KMS-11 (cell line): ENCODE data around the gene ZFR2.
"Not testable (repeated sequence)": the region's sequence is repeated elsewhere in the genome, so short reads cannot be mapped to it uniquely, and the experiment has no call there.

Experiments used
- H2AFZ ChIP-seq: fragments of 200-600 bp; sonication (generic); 2 replicates; pipeline ENCODE4 v1.6.1; 2016; ENCODE audit warnings: antibody characterized with exemption, mixed run types, low read depth
- H3K27ac ChIP-seq: fragments of 200-600 bp; sonication (generic); 2 replicates; pipeline ENCODE4 v1.6.1; 2016; ENCODE audit warnings: mild to moderate bottlenecking, mixed run types
- H3K27me3 ChIP-seq: fragments of 200-600 bp; sonication (generic); 2 replicates; pipeline ENCODE4 v1.6.1; 2017; ENCODE audit warnings: mild to moderate bottlenecking, low read depth, mixed run types, moderate library complexity; ENCODE audit not compliant: insufficient read depth
- H3K36me3 ChIP-seq: fragments of 200-600 bp; sonication (generic); 2 replicates; pipeline ENCODE4 v1.6.1; 2017; ENCODE audit warnings: mild to moderate bottlenecking, mixed run types; ENCODE audit not compliant: insufficient read depth
- H3K4me1 ChIP-seq: fragments of 200-600 bp; sonication (generic); 2 replicates; pipeline ENCODE4 v1.6.1; 2016; ENCODE audit warnings: mild to moderate bottlenecking, low read depth, mixed run types; ENCODE audit not compliant: poor library complexity, severe bottlenecking
- H3K4me2 ChIP-seq: fragments of 200-600 bp; sonication (generic); 2 replicates; pipeline ENCODE4 v1.7.0; 2016; ENCODE audit warnings: mild to moderate bottlenecking, mixed run types
- H3K4me3 ChIP-seq: fragments of 200-600 bp; sonication (generic); IDR thresholded peaks from 2 replicates; pipeline ENCODE4 v1.6.1; 2017; ENCODE audit warnings: low read depth, low read length, mixed read lengths; ENCODE audit not compliant: insufficient read depth
- H3K79me2 ChIP-seq: fragments of 200-600 bp; sonication (generic); 2 replicates; pipeline ENCODE4 v1.6.1; 2016; ENCODE audit warnings: low read depth, mixed run types; ENCODE audit not compliant: insufficient read depth
- H3K9ac ChIP-seq: fragments of 200-600 bp; sonication (generic); 2 replicates; pipeline ENCODE4 v1.6.1; 2016; ENCODE audit warnings: mild to moderate bottlenecking, mixed run types
- H4K20me1 ChIP-seq: fragments of 200-600 bp; sonication (generic); 2 replicates; pipeline ENCODE4 v1.6.1; 2016; ENCODE audit warnings: mild to moderate bottlenecking, mixed run types; ENCODE audit not compliant: insufficient read depth
- CTCF ChIP-seq: fragments of 200-600 bp; sonication (generic); conservative IDR thresholded peaks from 2 replicates; pipeline ENCODE4 v1.6.1; 2017; ENCODE audit warnings: low read depth, mild to moderate bottlenecking, antibody characterized with exemption, low read length, moderate library complexity, mixed read lengths

Gene ZFR2

DNA sequence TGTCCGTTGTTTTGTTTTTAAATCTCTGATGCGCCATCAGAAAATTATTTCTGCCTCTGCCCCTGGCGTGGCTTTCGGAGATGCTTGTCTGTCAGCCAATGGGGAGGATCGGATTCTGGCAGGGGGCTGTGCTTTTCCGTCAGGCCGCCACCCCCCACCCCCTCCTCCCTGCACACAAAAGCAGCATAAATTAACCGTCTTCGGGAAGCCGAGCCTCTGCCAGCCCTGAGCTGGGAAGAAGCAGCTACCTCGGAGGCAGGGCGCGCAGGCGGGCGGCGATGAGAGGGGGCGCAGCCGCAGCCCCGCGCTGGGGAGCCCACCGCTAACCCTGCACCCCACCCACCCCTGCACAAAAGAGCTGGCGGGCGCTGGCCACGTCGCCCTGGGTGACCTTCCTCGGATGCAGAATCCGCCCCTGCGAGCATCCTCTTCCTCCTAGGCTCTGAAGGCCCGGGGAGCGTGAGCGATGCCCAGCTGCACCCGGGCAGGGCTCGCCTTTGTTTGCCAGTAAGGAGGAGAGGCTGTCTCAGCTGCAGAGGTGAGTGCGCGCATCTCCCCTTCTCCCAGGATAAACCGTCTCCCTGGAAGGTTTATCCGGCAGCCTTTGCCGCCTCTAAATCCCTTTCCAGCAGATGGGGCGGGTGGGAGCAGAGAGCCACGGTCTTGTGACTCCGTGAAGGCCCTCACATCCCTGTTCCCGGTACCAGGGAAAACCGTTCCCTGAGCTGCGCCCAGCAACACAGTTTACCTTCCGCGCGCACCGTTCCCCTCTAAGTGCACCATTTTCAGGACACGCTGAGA lies 11.8 kb upstream of the ZFR2 start, which contains the start of gene ATCAY:
ATCAY (plus strand) TSS at position 215 of the 801 bp plus-strand sequence. CDS start 5,083 bp downstream, outside the sequence.
- no peak within 1 kb of the TSS for H3K4me2 ChIP-seq
- TF ChIP-seq CTCF = no peak
- H3K27me3 ChIP-seq = peaks cover 91% of the 10 kb centered on the region
- no peak within 1 kb of the TSS for H2AFZ ChIP-seq
- no peaks in the 10 kb centered on the region for H3K36me3 ChIP-seq
- no peak within 1 kb of the TSS for H3K4me3 ChIP-seq
- no peaks in the 10 kb centered on the region for H3K4me1 ChIP-seq
- H3K27ac ChIP-seq = no peak within 1 kb of the TSS
- no peak within 1 kb of the TSS for H3K9ac ChIP-seq
- H4K20me1 ChIP-seq = no peaks in the 10 kb centered on the region
- no peaks in the 10 kb centered on the region for H3K79me2 ChIP-seq

DNA sequence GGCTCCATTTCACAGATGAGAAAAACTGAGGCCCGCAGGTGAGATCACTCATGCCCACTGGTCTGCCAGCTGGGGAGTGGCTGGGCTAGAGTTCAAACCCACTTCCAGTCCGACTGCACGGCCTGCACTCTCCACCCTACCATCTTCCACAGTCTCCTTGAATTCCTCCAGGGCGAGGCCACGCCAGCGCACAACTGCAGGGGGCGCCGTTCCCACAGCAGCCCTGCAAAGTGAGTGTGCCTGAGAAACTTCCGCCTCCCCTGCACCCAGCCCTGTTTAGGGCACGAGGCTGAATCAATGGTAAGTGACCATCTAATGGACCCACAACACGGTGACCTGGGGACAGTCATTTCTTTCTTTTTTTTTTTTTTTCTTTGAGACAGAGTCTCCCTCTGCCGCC lies 10.8 kb upstream of the ZFR2 start:
- Histone ChIP-seq H2AFZ (no peak overlapping the region), H3K79me2 (no peaks in the 10 kb centered on the region), H3K36me3 (no peaks in the 10 kb centered on the region), H3K4me2 (no peak overlapping the region), H3K27ac (no peak overlapping the region), H3K9ac (no peak overlapping the region), H3K27me3 (peaks cover 92% of the 10 kb centered on the region), H4K20me1 (no peaks in the 10 kb centered on the region), H3K4me1 (no peaks in the 10 kb centered on the region), H3K4me3 (no peak overlapping the region)
- 0 out of 2 replicates have a peak, but pooled peaks have one; percentile 21 for TF ChIP-seq CTCF

- not testable (repeated sequence) for H3K4me1 ChIP-seq, H4K20me1 ChIP-seq, H3K9ac ChIP-seq, H3K4me2 ChIP-seq, H2AFZ ChIP-seq, H3K4me3 ChIP-seq, H3K27ac ChIP-seq, H3K36me3 ChIP-seq, H3K79me2 ChIP-seq
- H3K27me3 ChIP-seq = peaks cover 89% of the 10 kb centered on the region
These were observed 5.9 kb upstream of the ZFR2 start for GRCh38 chr19:3874695-3875094.

- Histone ChIP-seq H3K4me2 (no peak overlapping the region), H3K4me1 (no peaks in the 10 kb centered on the region), H2AFZ (no peak overlapping the region), H3K36me3 (no peaks in the 10 kb centered on the region), H3K4me3 (no peak overlapping the region), H3K27ac (no peak overlapping the region), H3K9ac (no peak overlapping the region), H4K20me1 (no peaks in the 10 kb centered on the region), H3K27me3 (peaks cover 87% of the 10 kb centered on the region), H3K79me2 (no peaks in the 10 kb centered on the region)
- TF ChIP-seq CTCF = no peak
These were observed 4.3 kb upstream of the ZFR2 start for GRCh38 chr19:3873151-3873550.
